GOT3 (cell line): Measurements from ENCODE around the gene RAB24.
"Not testable (repeated sequence)": the region's sequence is repeated elsewhere in the genome, so short reads cannot be mapped to it uniquely, and the experiment has no call there.

Experiments
- DNase-seq: peaks from one replicate; lab custom pipeline; 2025; ENCODE audit warnings: mixed read lengths; lab: John Stamatoyannopoulos, UW

Gene RAB24

DNA sequence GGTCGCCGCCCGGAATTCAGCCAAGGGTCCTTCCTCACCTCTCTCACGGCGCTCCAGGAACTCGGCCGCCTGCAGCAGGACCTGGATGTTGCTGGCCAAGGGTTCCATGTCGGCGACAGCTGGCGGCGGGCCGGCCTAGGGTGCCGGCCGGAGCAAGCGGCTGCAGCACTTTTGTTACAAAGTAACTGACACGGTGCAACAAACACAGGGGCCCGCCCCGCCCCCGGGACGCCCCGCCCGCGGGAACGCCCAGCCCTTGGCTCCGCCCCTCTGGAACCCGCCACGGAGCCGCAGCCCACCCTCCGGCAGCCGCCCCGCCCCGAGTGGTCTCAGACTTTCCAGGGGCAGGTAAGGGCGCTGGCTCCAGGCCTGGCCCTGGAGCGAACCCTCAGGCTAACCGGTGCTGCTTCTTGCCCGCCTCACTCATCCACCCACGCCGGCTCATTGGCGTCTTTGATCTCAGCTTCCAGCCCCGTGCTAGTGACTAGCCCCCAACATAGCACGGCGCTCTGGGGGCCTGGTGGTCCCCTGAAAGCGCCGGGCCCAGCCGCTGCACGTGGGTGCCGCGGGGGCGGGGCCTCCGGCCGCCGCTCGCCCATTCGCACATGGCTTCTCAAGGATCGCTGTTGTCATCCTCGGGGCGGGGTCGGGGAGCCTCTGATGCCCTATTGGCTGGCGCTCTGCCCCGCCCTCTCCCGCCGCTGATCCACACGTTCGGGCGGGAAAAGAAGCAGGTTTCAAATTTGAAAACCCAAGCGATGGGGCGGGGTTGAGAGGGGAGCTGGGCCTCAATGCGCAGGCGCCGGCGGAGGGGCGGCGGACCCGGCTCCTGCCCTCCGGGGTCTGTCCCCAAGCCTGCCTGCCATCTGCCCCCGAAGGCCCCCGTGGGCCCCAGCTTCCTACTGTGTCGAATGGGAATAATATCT is 8.5 kb upstream of the RAB24 start, which contains the start of gene MXD3:
Gene MXD3 (minus strand): TSS at position 176 of the 926 bp plus-strand sequence. CDS start 68 bp downstream, at position 108.
- peak; percentile 94 for DNase-seq

- no peak for DNase-seq
Observed at GRCh38 chr5:177311392-177311722, 7.8 kb upstream of the RAB24 start.

- no peak for DNase-seq
Observed at GRCh38 chr5:177310757-177311391, 7.4 kb upstream of the RAB24 start.

DNA sequence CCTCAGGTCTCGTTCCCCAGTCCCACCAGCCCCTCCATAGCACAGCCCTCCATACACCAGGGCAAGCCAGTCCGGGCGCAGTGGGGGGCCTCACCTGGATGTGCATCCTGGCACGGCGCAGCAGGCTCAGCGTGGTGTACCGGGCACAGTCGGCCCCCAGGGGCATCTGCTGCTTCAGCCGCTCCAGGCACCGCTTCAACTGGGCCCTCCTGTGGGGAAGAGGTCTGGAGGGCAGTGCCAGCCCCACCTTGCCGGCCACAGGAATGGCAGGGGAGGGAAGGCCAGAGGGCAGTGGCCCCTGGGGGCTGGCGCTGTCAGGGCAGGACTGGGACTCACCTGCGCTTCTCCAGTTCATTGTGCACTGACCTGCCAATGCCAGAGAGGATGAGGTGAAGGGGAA is 6.8 kb upstream of the RAB24 start:
- DNase-seq = no peak

GRCh38 chr5:177309351-177310191 is 6.1 kb upstream of the RAB24 start:
- no peak for DNase-seq

DNA sequence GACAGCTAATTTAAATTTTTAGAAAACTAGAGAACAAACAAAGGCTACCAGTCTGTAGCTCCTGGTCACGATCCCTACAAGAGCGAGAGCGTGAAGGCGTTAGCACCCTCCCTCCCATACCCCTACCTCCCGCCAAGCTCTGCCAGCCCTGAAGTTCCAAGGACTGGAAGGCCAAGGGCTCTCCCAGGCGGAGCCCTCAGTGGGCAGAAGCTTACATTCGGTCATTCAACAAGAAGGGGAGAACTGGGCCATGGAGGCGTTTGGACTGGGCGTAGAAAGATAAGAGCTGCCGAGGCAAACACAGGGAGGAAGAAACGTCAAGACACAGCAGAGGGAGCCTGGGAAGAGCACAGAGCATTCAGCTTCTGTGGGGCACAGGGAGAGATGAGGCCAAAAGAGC is 5.2 kb upstream of the RAB24 start:
- DNase-seq = no peak

DNA sequence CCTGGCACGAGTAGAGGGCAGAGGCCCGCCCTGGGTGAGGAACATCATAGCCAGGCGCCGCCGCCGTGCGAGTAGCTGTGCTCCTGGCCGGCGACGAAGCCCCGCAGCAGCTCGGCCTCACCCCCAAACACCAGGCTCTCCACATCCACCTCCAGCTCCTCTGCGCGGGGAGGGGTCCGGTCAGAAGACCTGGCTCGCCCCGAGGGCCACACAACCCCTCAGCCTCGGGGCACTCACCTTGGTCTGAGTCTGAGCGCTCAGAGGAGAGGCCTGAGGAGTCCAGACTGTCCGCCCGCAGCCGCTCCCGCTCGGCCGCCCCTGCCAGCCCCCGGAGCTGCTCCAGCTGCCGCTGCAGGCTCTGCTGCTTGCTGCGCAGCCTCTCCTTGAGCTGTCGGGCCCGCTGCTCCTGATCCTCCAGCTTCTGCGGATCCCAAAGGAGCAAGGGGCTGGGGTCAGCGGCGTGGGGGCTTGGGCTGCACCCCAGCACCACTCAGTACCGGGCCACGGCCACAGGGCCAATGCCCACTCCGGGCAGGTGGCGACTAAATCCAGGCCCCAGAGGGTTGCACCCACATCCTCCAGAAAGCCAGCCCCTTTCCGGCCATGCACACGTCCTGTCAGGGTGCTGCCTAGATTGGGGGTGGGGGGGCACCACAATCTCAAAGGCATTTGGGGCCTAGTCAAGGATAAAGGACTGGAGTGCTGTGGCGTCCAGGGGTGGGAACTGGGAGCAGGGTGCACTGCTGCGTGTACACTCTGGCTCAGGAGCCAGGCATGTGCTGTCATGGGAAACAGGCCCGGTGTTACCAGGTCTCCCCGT is 4.2 kb upstream of the RAB24 start:
- no peak for DNase-seq

GRCh38 chr5:177306674-177307543 is 3.4 kb upstream of the RAB24 start:
- DNase-seq = no peak

DNA sequence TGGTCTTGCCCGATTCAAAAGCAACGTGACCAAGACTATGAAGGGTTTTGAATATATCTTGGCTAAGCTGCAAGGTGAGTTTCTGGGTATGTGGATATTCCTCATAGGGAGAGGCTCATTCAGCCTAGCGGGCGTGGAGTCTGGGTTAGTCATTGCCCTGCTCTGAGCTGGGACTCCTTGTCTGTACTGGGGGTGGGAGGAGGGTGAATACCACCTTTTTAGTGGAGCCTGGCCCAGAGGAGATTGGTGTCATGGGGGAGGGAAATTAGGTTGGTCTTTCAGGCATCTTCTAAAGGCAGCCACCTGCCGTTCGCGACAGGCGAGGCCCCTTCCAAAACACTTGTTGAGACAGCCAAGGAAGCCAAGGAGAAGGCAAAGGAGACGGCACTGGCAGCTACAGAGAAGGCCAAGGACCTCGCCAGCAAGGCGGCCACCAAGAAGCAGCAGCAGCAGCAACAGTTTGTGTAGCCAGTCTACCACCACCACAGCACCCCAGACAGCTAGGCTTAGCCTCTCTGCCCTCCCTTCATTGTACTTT is 2.7 kb upstream of the RAB24 start:
- not testable (repeated sequence) for DNase-seq

- no peak for DNase-seq
Observed at GRCh38 chr5:177304392-177305119, 1.0 kb upstream of the RAB24 start.

DNA sequence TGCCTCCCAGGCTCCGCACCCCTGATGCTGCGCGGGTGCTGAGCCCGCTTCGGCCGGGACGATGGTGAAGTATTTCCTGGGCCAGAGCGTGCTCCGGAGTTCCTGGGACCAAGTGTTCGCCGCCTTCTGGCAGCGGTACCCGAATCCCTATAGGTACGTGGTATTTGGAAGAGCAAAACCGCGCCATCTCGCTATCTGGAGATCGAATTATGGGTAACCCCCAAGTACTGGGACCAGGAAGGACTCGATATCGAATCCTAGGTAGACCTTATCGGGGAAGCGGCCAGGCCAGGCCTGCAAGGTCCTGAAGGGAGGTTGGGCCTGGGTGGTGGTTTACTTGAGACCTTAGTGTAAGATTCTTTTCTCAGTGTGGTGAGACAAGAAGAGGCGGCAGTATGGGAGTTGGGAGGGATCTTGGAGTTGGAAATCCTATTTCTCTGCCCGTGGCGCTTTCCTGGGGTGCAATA is 439 bp upstream of the RAB24 start:
- no peak for DNase-seq

GRCh38 chr5:177302354-177303110 is 987 bp downstream of the RAB24 start:
- DNase-seq = no peak

GRCh38 chr5:177301503-177302165 is 1.9 kb downstream of the RAB24 start:
- no peak for DNase-seq

- no peak for DNase-seq
Observed at GRCh38 chr5:177300951-177301350, 2.6 kb downstream of the RAB24 start.

GRCh38 chr5:177300236-177300880 is 3.2 kb downstream of the RAB24 start:
- DNase-seq = no peak

GRCh38 chr5:177299697-177300096 is 3.8 kb downstream of the RAB24 start:
- DNase-seq = no peak

GRCh38 chr5:177297922-177298321 is 5.6 kb downstream of the RAB24 start:
- no peak for DNase-seq

DNA sequence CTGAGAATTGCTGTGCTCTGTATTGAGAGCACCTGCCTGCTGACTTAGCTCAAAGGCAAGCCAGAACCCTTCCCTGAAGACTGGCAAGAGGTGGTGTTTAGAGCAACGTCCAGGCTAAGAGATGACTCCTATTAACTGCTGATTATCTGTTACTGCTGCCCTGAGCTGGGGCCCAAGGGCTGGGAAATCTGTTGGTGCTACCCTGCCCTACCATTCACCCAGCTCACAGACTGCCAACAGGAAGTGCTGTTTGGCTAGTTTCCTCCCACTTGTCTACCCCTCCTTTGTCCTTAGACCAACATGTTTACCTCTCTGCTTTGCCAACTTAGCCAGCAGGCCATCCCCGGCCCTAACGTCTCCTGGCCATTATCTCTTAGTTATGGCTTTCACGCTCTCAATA is 6.9 kb downstream of the RAB24 start:
- no peak for DNase-seq
